ENCODE data around the gene USP49. TPM values are rescaled to one million over a fixed set of nuclear protein-coding genes. Genes with fewer than 3 reads are reported as not detected.
A peak's percentile ranks its signal among the peaks of the same experiment; 100 is the strongest.
"Not testable (repeated sequence)": the region's sequence is repeated elsewhere in the genome, so short reads cannot be mapped to it uniquely, and the experiment has no call there.

The USP49 gene
- 10 to 100 TPM in 1 of 4 donors, 1 to 10 TPM in 3; 6.5 to 13.8 (median 8.8) TPM for total RNA-seq

DNA sequence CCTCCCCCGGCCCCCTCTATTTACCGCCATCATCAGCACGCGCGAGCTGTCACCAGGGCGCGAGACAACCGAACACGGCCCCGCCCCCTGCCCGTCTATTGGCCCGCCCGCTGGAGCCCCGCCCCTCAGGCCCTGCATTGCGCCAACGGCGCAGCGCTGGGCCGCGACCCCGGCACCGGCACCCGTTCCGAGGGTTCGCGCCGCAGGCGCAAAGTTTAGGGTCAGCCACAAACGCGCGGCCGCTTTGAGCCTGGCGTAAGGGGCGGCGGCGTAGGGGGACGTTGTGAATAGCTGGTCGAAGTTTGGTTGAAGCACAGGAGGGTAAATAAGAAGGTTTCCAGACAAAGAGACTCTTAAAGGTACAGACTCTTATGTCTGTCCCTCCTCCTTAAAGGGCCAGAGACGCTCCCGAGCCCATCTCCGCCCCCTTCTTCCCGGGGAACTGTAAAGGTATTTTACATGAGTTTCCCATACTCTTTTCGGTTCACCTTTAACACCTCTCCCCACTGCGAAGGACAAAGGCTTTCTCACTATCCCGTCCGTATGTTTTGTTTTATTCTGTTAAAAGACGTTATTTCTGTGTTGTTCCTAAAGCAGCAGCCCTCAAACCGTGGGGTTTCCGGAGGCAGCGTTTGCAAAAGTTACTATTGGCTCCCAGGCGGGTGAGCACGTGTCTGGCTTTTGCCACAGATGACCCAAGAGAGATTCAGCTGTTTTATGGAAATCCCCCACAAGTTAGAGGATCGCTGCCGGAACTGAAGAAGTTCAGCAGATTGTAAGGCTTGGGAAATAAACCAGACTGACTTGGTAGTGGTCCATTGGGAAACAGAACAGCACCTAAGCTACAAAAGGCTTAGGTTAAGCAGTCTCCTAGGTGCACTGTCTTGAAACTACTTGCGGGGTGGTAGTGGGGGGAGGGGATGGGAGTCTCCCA is at the start of gene USP49:
USP49 (minus strand) TSS at position 76 of the 934 bp plus-strand sequence. CDS start 88,392 bp downstream, outside the sequence.
- H3K36me3 ChIP-seq = peaks cover 0 to 7% (median 0%) of the 10 kb centered on the region in 3 donors
- peak within 1 kb of the TSS; percentile 10 to 90 (median 82) for H3K27ac ChIP-seq
- peak; percentile 83 to 86 for DNase-seq (ENCODE audit: low spot score in 2 of 2)
- H3K4me3 ChIP-seq = peak within 1 kb of the TSS; percentile 46 to 97 (median 83)
- H3K9me3 ChIP-seq = no peaks in the 10 kb centered on the region
- 0 to 1% methylated on average over 28 to 43 of the region's 55 CpGs for WGBS, 2 donors
- no peaks in the 10 kb centered on the region for H3K27me3 ChIP-seq
- TF ChIP-seq POLR2A (IDR thresholded peaks at IDR 0.05) (no peak), EP300 (IDR thresholded peaks at IDR 0.05) (peak; percentile 33 to 74)
- TF ChIP-seq, protein P1, sequence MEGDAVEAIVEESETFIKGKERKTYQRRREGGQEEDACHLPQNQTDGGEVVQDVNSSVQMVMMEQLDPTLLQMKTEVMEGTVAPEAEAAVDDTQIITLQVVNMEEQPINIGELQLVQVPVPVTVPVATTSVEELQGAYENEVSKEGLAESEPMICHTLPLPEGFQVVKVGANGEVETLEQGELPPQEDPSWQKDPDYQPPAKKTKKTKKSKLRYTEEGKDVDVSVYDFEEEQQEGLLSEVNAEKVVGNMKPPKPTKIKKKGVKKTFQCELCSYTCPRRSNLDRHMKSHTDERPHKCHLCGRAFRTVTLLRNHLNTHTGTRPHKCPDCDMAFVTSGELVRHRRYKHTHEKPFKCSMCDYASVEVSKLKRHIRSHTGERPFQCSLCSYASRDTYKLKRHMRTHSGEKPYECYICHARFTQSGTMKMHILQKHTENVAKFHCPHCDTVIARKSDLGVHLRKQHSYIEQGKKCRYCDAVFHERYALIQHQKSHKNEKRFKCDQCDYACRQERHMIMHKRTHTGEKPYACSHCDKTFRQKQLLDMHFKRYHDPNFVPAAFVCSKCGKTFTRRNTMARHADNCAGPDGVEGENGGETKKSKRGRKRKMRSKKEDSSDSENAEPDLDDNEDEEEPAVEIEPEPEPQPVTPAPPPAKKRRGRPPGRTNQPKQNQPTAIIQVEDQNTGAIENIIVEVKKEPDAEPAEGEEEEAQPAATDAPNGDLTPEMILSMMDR (IDR thresholded peaks at IDR 0.05) = peak in 1 of 5 experiments; percentile 26
- H3K4me1 ChIP-seq = peaks cover 0 to 27% (median 17%) of the 10 kb centered on the region in 4 donors

DNA sequence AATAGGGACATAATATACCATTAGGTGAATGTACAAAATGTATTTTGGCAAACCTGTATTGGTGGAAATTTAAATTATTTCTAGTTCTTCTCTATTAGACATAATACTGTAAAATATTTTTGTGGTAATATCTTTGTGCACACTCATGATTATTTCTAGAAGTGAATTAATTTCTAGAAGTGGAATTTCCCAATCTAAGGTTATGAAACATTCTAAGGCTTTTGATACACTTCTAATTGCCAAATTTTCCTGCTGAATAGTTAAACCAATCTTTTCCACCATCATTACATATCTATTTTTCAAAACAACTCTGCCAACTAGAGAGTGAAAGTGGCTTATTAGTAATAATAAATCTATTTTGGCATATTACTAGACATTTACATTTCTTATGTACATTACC is 48.3 kb upstream of the USP49 start:
- no peak for TF ChIP-seq EP300 (IDR thresholded peaks at IDR 0.05)
- H3K27ac ChIP-seq = no peak overlapping the region
- peaks cover 0 to 35% (median 27%) of the 10 kb centered on the region in 4 donors for H3K4me1 ChIP-seq
- no peaks in the 10 kb centered on the region for H3K9me3 ChIP-seq
- DNase-seq (ENCODE audit: low spot score in 2 of 2) = no peak
- no peaks in the 10 kb centered on the region for H3K27me3 ChIP-seq
- H3K36me3 ChIP-seq = no peaks in the 10 kb centered on the region
- no peak overlapping the region for H3K4me3 ChIP-seq

DNA sequence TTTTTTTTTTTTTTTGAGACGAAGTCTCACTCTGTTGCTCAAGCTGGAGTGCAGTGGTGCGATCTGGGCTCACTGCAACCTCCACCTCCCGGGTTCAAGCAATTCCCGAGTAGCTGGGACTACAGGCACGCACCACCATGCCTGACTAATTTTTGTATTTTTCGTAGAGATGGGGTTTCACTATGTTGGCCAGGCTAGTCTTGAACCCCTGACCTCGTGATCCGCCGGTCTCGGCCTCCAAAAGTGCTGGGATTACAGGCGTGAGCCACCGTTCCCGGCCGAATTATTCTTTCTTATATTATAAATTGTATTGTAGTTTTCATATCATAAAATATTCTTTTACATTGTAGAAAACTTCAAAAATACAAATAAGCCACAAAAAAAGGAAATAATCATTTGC is 47.7 kb upstream of the USP49 start:
- H3K4me3 ChIP-seq; H3K27me3 ChIP-seq; H3K36me3 ChIP-seq; DNase-seq (ENCODE audit: low spot score in 2 of 2); H3K9me3 ChIP-seq: not testable (repeated sequence)
- peaks cover 0 to 40% (median 32%) of the 10 kb centered on the region in 4 donors for H3K4me1 ChIP-seq
- 92 to 94% methylated on average over 14 of the region's 14 CpGs for WGBS, 2 donors
- peak overlapping the region in 1 of 4 donors; percentile 46 for H3K27ac ChIP-seq

DNA sequence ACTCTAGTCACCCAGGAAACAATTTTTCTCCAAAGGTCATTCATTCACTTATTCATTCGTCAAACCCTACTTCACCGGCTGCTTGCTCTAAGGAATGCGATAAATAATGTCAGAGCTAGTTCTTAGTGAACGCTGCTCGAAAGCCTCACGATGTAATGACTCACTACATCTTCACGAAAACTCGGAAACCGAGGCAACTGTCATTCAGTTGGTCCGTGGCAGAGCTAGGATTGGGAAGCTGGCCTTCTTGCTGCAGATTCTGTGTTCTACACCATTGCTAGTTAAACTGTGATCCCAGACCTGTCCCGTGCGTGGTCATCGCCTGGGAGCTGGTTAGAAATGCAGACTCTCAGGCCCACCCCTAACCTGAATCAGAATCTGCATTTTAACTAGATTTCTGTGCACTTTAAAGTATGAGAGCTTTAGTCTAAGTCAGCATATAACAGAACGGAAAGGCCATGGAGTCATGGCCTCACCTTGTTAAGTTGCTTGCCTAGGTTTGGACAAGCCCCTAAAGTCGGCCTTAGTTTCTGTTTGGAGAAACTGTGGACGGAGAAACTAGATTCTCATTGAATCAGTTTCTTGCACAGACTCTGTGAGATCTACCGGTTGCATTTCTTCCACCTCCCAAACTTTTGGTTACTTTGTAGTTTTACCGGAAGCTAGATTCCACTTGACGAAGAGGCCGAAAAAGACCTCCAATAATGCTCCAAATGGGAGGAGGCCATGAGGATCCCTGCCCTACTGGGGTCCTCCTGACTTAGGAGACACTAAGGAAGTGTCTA is 47.1 kb upstream of the USP49 start:
- Histone ChIP-seq H3K36me3 (peaks cover 0 to 2% (median 0%) of the 10 kb centered on the region in 3 donors), H3K4me1 (peaks cover 0 to 47% (median 35%) of the 10 kb centered on the region in 4 donors), H3K27me3 (no peaks in the 10 kb centered on the region), H3K27ac (peak overlapping the region; percentile 46 to 90 (median 74)), H3K9me3 (no peaks in the 10 kb centered on the region), H3K4me3 (peak overlapping the region; percentile 74 to 89 (median 82))
- WGBS, 2 donors = 37 to 40% methylated on average over 20 of the region's 20 CpGs
- DNase-seq (ENCODE audit: low spot score in 2 of 2) = no peak
- TF ChIP-seq, protein P1 (IDR thresholded peaks at IDR 0.05) = no peak
- TF ChIP-seq EP300 (IDR thresholded peaks at IDR 0.05) (no peak), POLR2A (IDR thresholded peaks at IDR 0.05) (no peak)

DNA sequence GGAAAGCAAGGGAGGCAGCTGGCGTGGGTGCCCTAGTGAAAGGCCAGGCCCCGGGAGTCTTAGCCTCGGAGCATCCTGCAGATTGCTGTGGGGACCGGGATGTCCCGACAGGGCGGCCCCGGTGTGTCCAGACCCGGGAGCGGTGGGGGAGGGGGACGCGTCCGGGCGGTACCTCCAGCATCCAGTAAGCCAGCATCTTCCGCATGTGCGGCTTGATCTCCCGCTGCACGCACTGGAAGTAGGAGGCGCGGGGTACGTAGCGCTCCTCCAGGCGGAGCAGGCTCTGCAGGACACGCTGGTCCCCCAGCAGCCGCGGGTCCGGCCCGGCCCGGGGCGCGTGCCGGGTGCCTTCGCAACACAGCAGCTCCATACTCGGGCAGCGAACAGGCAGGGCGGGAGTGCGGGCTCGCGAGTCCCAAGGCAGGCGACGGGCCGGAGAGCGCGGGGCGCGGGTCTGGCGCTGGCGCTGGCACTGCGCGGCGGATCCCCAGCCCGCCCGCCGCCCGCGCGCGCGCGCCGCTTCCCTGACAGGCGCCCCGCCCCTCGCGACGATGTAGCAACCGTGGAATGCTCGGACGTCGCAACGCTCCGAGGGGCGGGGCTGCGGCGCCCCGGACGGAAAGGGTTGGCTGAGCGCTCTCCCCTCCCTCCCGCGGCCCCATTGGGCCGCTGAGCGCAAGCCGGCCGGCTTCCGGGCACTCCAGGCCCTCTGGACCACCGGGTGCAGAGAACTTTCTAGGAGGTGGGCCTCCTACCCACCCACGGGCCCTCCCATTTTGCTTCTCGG is 46.3 kb upstream of the USP49 start, which contains the start of gene CCND3:
CCND3 (minus strand) TSS at position 529 of the 787 bp plus-strand sequence; CDS start at position 370, 159 bp downstream.
- TF ChIP-seq, protein P1 (IDR thresholded peaks at IDR 0.05) = peak in 2 of 5 experiments; percentile 6 to 32
- TF ChIP-seq EP300 (IDR thresholded peaks at IDR 0.05) (peak in 1 of 2 donors; percentile 55), POLR2A (IDR thresholded peaks at IDR 0.05) (peak; percentile 46 to 79)
- peak; percentile 81 to 83 for DNase-seq (ENCODE audit: low spot score in 2 of 2)
- Histone ChIP-seq H3K27me3 (no peaks in the 10 kb centered on the region), H3K9me3 (no peaks in the 10 kb centered on the region), H3K27ac (peak within 1 kb of the TSS; percentile 73 to 92 (median 82)), H3K4me3 (peak within 1 kb of the TSS; percentile 74 to 89 (median 82)), H3K36me3 (peaks cover 0 to 10% (median 0%) of the 10 kb centered on the region in 3 donors), H3K4me1 (peaks cover 0 to 54% (median 35%) of the 10 kb centered on the region in 4 donors)
- 0 to 1% methylated on average over 29 to 51 of the region's 87 CpGs for WGBS, 2 donors
